ENCODE measurements around the gene YPEL5. TPM values are rescaled to one million over a fixed set of nuclear protein-coding genes. Genes with fewer than 3 reads are reported as not detected.

Gene YPEL5
- total RNA-seq, 1 experiment from 2014 or later, result 27.1 TPM

GRCh38 chr2:30108851-30109250 is 38.0 kb upstream of the YPEL5 start:
- Histone ChIP-seq H3K79me2 (ENCODE audit: insufficient read depth, low read length) (no peaks in the 10 kb centered on the region), H3K27ac (ENCODE audit: low read depth, low read length) (no peak overlapping the region), H3K36me3 (ENCODE audit: control insufficient read depth in 1 of 2, insufficient read depth in 2 of 2, low read length in 2 of 2) (no peaks in the 10 kb centered on the region), H2AFZ (ENCODE audit: low read depth, low read length, poor library complexity, severe bottlenecking) (no peak overlapping the region), H3K9me2 (ENCODE audit: insufficient read depth) (no peaks in the 10 kb centered on the region), H3K9ac (ENCODE audit: low read length) (no peak overlapping the region), H3K4me3 (replicated peaks in 1 of 2; ENCODE audit: low read depth in 1 of 2, low read length in 2 of 2) (no peak overlapping the region), H3K4me2 (ENCODE audit: low read length) (no peak overlapping the region), H3K27me3 (ENCODE audit: insufficient read depth, low read length) (0 out of 2 replicates have a peak, but pooled peaks cover 1% of the 10 kb centered on the region), H3K9me3 (ENCODE audit: control insufficient read depth in 1 of 2, insufficient read depth in 1 of 2, low read depth in 1 of 2, low read length in 2 of 2) (no peaks in the 10 kb centered on the region), H4K20me1 (ENCODE audit: insufficient read depth) (no peaks in the 10 kb centered on the region), H3K4me1 (ENCODE audit: control insufficient read depth in 1 of 2, insufficient read depth in 2 of 2, low read length in 2 of 2) (no peaks in the 10 kb centered on the region)
- ATAC-seq (no peak), DNase-seq (ENCODE audit: low read depth, low spot score) (no peak)
- POLR2A ChIA-PET, result no interaction called here
- TF ChIP-seq CBX3 (IDR thresholded peaks at IDR 0.05; ENCODE audit: low read depth), result no peak
- no peak for TF ChIP-seq TCF7L2 (IDR thresholded peaks at IDR 0.05; ENCODE audit: borderline replicate concordance, extremely low read depth, insufficient read depth, insufficient read length)
- no peak for TF ChIP-seq RAD21 (IDR thresholded peaks at IDR 0.05; ENCODE audit: low read depth)
- no peak for TF ChIP-seq POLR2AphosphoS5 (IDR thresholded peaks at IDR 0.05; ENCODE audit: low read depth, low read length)
- TF ChIP-seq POLR2A (IDR thresholded peaks at IDR 0.05; ENCODE audit: borderline replicate concordance, extremely low read depth, insufficient read depth, insufficient read length), result no peak
- no peak for TF ChIP-seq ELF1 (IDR thresholded peaks at IDR 0.05; ENCODE audit: borderline replicate concordance, low read depth)
- TF ChIP-seq, protein P1, sequence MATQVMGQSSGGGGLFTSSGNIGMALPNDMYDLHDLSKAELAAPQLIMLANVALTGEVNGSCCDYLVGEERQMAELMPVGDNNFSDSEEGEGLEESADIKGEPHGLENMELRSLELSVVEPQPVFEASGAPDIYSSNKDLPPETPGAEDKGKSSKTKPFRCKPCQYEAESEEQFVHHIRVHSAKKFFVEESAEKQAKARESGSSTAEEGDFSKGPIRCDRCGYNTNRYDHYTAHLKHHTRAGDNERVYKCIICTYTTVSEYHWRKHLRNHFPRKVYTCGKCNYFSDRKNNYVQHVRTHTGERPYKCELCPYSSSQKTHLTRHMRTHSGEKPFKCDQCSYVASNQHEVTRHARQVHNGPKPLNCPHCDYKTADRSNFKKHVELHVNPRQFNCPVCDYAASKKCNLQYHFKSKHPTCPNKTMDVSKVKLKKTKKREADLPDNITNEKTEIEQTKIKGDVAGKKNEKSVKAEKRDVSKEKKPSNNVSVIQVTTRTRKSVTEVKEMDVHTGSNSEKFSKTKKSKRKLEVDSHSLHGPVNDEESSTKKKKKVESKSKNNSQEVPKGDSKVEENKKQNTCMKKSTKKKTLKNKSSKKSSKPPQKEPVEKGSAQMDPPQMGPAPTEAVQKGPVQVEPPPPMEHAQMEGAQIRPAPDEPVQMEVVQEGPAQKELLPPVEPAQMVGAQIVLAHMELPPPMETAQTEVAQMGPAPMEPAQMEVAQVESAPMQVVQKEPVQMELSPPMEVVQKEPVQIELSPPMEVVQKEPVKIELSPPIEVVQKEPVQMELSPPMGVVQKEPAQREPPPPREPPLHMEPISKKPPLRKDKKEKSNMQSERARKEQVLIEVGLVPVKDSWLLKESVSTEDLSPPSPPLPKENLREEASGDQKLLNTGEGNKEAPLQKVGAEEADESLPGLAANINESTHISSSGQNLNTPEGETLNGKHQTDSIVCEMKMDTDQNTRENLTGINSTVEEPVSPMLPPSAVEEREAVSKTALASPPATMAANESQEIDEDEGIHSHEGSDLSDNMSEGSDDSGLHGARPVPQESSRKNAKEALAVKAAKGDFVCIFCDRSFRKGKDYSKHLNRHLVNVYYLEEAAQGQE (IDR thresholded peaks at IDR 0.05; ENCODE audit: low read depth), result no peak
- TF ChIP-seq JUND (IDR thresholded peaks at IDR 0.05), result no peak
- RAD21 ChIA-PET (ENCODE audit: low non-redundant PET in 1 of 2, low total read pairs in 2 of 2, uncharacterized antibody in 2 of 2, unreplicated experiment in 2 of 2), result no interaction called here
- no TSS peak for BruUV-seq (replicated peaks)
- CTCF ChIA-PET, result no interaction called here
- intact Hi-C loops (cut with micrococcal nuclease), result no loop called here

Data from HCT116 (cell line).